ENCODE measurements around the gene GNB4. TPM values are rescaled to one million over a fixed set of nuclear protein-coding genes. Genes with fewer than 3 reads are reported as not detected.

Gene GNB4
- total and polyA plus RNA-seq, 10 donors: 5.5 to 47.5 (median 41.5) TPM

DNA sequence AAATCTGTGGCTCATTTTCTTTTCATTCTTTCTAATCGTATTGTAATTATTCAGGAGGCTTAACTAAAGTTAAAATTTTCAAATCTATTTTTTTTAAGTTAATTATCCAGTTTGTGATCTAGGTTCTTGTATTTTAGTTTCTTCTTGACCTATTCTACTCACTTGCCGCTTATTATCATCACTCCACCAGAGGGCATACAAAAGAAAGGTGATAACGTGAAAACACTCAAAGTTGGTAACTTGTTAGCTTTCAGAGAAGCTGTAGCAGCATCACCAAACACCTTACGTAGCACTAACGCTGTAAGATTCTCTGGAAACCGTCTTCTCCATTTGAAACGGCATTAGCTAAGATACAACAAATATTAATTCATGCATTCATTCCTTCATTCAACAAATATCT is 4.8 kb downstream of the GNB4 start:
- intact Hi-C loops (cut with DNase I; ENCODE audit: low total_unique reads): loop anchor here (10.0 kb wide), 1 partner anchor 108 kb away; no protein-coding TSS in a partner anchor
- no peak for DNase-seq
- WGBS, 5 donors: 52 to 58% (median 54%) methylated on average over 7 of the region's 7 CpGs

DNA sequence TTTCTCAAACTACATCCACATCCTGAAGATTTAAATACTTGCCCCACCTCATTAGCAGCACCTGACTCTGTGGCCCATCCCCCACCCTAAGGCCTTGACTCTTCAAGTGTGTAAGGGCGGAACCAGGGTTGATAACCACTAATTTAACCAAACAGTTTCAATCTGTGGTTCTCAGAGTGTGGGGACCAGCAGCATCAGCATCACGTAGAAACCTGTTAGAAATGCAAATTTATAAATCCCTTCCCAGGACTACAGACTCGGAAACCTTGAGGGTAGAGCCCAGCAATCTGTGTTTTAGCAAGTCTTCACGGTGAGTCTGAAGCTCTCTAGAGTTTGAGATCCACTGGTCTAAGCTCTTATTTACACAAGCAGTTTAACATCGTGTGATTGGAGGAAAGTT is 12.4 kb downstream of the GNB4 start:
- no peak for TF ChIP-seq POLR2A (IDR thresholded peaks at IDR 0.05)
- TF ChIP-seq CTCF (IDR thresholded peaks at IDR 0.05 in 8 of 11, conservative IDR thresholded peaks at IDR 0.05 in 3 of 11): no peak
- peak in 1 of 3 donors; percentile 58 for TF ChIP-seq POLR2AphosphoS5 (IDR thresholded peaks at IDR 0.05)
- WGBS, 5 donors: 31 to 41% (median 40%) methylated on average over 5 of the region's 5 CpGs
- no peaks in the 10 kb centered on the region for H3K9me3 ChIP-seq
- H3K27me3 ChIP-seq (replicated peaks in 1 of 7): no peaks in the 10 kb centered on the region
- intact Hi-C loops (cut with DNase I; ENCODE audit: low total_unique reads): no loop called here
- H3K4me1 ChIP-seq: peaks cover 22 to 90% (median 44%) of the 10 kb centered on the region in 6 donors
- DNase-seq: peak; percentile 88
- H3K27ac ChIP-seq: peak overlapping the region; percentile 29 to 81 (median 66)
- H3K36me3 ChIP-seq: peaks cover 0 to 11% (median 0%) of the 10 kb centered on the region in 6 donors
- H3K4me3 ChIP-seq: peak overlapping the region in 1 of 8 donors; percentile 3

More for the DNA sequence above, 4.8 kb downstream of the GNB4 start:
- Histone ChIP-seq H3K27ac (no peak overlapping the region), H3K4me3 (no peak overlapping the region), H3K36me3 (peaks cover 0 to 11% (median 0%) of the 10 kb centered on the region in 6 donors), H3K27me3 (replicated peaks in 1 of 7) (peaks cover 0 to 16% (median 0%) of the 10 kb centered on the region in 7 donors), H3K9me3 (no peaks in the 10 kb centered on the region), H3K4me1 (peaks cover 0 to 80% (median 28%) of the 10 kb centered on the region in 6 donors)
- TF ChIP-seq POLR2AphosphoS5 (IDR thresholded peaks at IDR 0.05) (no peak), POLR2A (IDR thresholded peaks at IDR 0.05) (no peak), CTCF (IDR thresholded peaks at IDR 0.05 in 8 of 11, conservative IDR thresholded peaks at IDR 0.05 in 3 of 11) (peak in 8 of 11 experiments; percentile 3 to 44 (median 33))

DNA sequence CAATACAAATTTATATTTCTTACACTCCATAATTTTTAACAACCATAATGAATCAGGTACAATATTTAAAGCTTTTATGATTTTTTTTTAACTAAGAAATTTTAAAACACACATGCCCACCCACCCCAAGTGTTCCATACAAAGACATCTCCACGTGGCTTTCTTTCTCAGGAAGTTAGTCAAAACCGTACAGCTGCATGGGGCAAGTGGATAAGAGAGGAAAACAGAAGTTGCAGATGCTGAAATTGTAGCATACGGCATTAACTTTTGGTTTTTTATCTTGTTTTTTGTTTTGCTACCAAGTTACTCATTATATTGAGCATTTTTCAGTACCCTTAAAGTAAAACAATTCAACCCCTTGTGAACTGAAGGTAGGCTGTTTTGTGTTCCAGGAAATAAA is 14.8 kb downstream of the GNB4 start:
- Histone ChIP-seq H3K9me3 (no peaks in the 10 kb centered on the region), H3K4me3 (no peak overlapping the region), H3K27me3 (replicated peaks in 1 of 7) (no peaks in the 10 kb centered on the region), H3K27ac (peak overlapping the region in 5 of 8 donors; percentile 10 to 81 (median 70)), H3K4me1 (peaks cover 35 to 97% (median 65%) of the 10 kb centered on the region in 6 donors), H3K36me3 (no peaks in the 10 kb centered on the region)
- 15 to 36% (median 23%) methylated on average over 3 of the region's 3 CpGs for WGBS, 5 donors
- intact Hi-C loops (cut with DNase I; ENCODE audit: low total_unique reads): no loop called here
- no peak for DNase-seq
- TF ChIP-seq CTCF (IDR thresholded peaks at IDR 0.05 in 8 of 11, conservative IDR thresholded peaks at IDR 0.05 in 3 of 11) (no peak), POLR2AphosphoS5 (IDR thresholded peaks at IDR 0.05) (no peak), POLR2A (IDR thresholded peaks at IDR 0.05) (no peak)

DNA sequence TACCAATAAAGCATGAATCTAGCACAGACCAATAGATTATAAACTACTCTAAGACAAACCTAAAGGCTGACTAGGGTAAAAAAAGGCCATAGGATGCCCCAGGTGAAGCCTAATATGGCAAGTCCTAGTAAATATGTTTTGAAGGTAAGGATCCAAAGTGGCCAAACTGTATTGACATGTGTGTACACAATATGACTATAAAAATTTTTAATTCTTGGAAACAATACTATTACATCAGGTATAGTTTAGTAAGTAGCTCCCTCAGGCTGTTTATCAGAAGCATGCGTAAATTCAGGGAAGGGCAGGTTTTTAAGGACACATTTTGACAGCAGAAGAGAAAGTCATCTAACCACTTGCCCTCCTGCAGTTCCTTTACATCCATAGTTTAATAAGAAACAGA is 18.8 kb downstream of the GNB4 start:
- intact Hi-C loops (cut with DNase I; ENCODE audit: low total_unique reads): no loop called here
- Histone ChIP-seq H3K4me1 (peaks cover 28 to 84% (median 53%) of the 10 kb centered on the region in 6 donors), H3K9me3 (no peaks in the 10 kb centered on the region), H3K27me3 (replicated peaks in 1 of 7) (no peaks in the 10 kb centered on the region), H3K27ac (peak overlapping the region in 6 of 8 donors; percentile 23 to 64 (median 57)), H3K4me3 (peak overlapping the region in 1 of 8 donors; percentile 30), H3K36me3 (no peaks in the 10 kb centered on the region)
- no peak for TF ChIP-seq POLR2A (IDR thresholded peaks at IDR 0.05)
- no peak for TF ChIP-seq POLR2AphosphoS5 (IDR thresholded peaks at IDR 0.05)
- no peak for TF ChIP-seq CTCF (IDR thresholded peaks at IDR 0.05 in 8 of 11, conservative IDR thresholded peaks at IDR 0.05 in 3 of 11)
- WGBS, 5 donors: 76 to 88% (median 79%) methylated on average over 1 of the region's 1 CpG
- DNase-seq: no peak
